ENCODE measurements around the gene HMG20A. TPM values are rescaled to one million over a fixed set of nuclear protein-coding genes. Genes with fewer than 3 reads are reported as not detected.

Gene HMG20A
- total and polyA plus RNA-seq, 2 experiments from 2014 or later: 17.8 to 57.8 TPM

- Histone ChIP-seq H3K4me2 (no peak overlapping the region), H3K27me3 (ENCODE audit: insufficient read depth) (no peaks in the 10 kb centered on the region), H3K4me1 (ENCODE audit: insufficient read depth) (peaks cover 6% of the 10 kb centered on the region), H3K79me2 (replicated peaks; ENCODE audit: insufficient read depth) (no peaks in the 10 kb centered on the region), H3K27ac (ENCODE audit: low read depth) (no peak overlapping the region), H3K9me2 (ENCODE audit: insufficient read depth) (peaks cover 8% of the 10 kb centered on the region), H3F3A (replicated peaks; ENCODE audit: low read depth) (no peaks in the 10 kb centered on the region), H2AFZ (no peak overlapping the region), H3K4me3 (no peak overlapping the region), H3K36me3 (ENCODE audit: insufficient read depth) (no peaks in the 10 kb centered on the region), H4K20me1 (replicated peaks; ENCODE audit: insufficient read depth) (no peaks in the 10 kb centered on the region)
- Mint-ChIP-seq H3K4me3 (no peak overlapping the region), H3K4me1 (peaks cover 33% of the 10 kb centered on the region), H3K9me3 (no peaks in the 10 kb centered on the region), H3K27ac (no peak overlapping the region), H3K27me3 (ENCODE audit: insufficient read depth, low read depth, poor library complexity) (peaks cover 10% of the 10 kb centered on the region), H3K36me3 (ENCODE audit: low read depth) (no peaks in the 10 kb centered on the region; the same call in 2 of the 3 replicates)
- no peak for DNase-seq (ENCODE audit: low spot score)
- TF ChIP-seq EZH2 (IDR thresholded peaks at IDR 0.05; ENCODE audit: low read depth, unreplicated experiment) (no peak), JUNB (IDR thresholded peaks at IDR 0.05; ENCODE audit: unreplicated experiment) (no peak), CREB1 (CRISPR knock-in tag; IDR thresholded peaks at IDR 0.05; ENCODE audit: low read depth) (no peak), ETS1 (IDR thresholded peaks at IDR 0.05) (no peak), STAT1 (IDR thresholded peaks at IDR 0.05; ENCODE audit: unreplicated experiment) (no peak), EZH2phosphoT487 (IDR thresholded peaks at IDR 0.05; ENCODE audit: unreplicated experiment) (no peak), REST (IDR thresholded peaks at IDR 0.05; ENCODE audit: unreplicated experiment) (no peak), NANOG (IDR thresholded peaks at IDR 0.05; ENCODE audit: borderline replicate concordance) (no peak)
- TF ChIP-seq, protein P1, sequence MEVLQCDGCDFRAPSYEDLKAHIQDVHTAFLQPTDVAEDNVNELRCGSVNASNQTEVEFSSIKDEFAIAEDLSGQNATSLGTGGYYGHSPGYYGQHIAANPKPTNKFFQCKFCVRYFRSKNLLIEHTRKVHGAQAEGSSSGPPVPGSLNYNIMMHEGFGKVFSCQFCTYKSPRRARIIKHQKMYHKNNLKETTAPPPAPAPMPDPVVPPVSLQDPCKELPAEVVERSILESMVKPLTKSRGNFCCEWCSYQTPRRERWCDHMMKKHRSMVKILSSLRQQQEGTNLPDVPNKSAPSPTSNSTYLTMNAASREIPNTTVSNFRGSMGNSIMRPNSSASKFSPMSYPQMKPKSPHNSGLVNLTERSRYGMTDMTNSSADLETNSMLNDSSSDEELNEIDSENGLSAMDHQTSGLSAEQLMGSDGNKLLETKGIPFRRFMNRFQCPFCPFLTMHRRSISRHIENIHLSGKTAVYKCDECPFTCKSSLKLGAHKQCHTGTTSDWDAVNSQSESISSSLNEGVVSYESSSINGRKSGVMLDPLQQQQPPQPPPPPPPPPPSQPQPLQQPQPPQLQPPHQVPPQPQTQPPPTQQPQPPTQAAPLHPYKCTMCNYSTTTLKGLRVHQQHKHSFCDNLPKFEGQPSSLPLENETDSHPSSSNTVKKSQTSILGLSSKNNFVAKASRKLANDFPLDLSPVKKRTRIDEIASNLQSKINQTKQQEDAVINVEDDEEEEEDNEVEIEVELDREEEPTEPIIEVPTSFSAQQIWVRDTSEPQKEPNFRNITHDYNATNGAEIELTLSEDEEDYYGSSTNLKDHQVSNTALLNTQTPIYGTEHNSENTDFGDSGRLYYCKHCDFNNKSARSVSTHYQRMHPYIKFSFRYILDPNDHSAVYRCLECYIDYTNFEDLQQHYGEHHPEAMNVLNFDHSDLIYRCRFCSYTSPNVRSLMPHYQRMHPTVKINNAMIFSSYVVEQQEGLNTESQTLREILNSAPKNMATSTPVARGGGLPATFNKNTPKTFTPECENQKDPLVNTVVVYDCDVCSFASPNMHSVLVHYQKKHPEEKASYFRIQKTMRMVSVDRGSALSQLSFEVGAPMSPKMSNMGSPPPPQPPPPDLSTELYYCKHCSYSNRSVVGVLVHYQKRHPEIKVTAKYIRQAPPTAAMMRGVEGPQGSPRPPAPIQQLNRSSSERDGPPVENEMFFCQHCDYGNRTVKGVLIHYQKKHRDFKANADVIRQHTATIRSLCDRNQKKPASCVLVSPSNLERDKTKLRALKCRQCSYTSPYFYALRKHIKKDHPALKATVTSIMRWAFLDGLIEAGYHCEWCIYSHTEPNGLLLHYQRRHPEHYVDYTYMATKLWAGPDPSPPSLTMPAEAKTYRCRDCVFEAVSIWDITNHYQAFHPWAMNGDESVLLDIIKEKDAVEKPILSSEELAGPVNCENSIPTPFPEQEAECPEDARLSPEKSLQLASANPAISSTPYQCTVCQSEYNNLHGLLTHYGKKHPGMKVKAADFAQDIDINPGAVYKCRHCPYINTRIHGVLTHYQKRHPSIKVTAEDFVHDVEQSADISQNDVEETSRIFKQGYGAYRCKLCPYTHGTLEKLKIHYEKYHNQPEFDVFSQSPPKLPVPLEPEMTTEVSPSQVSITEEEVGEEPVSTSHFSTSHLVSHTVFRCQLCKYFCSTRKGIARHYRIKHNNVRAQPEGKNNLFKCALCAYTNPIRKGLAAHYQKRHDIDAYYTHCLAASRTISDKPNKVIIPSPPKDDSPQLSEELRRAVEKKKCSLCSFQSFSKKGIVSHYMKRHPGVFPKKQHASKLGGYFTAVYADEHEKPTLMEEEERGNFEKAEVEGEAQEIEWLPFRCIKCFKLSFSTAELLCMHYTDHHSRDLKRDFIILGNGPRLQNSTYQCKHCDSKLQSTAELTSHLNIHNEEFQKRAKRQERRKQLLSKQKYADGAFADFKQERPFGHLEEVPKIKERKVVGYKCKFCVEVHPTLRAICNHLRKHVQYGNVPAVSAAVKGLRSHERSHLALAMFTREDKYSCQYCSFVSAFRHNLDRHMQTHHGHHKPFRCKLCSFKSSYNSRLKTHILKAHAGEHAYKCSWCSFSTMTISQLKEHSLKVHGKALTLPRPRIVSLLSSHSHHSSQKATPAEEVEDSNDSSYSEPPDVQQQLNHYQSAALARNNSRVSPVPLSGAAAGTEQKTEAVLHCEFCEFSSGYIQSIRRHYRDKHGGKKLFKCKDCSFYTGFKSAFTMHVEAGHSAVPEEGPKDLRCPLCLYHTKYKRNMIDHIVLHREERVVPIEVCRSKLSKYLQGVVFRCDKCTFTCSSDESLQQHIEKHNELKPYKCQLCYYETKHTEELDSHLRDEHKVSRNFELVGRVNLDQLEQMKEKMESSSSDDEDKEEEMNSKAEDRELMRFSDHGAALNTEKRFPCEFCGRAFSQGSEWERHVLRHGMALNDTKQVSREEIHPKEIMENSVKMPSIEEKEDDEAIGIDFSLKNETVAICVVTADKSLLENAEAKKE (CRISPR knock-in tag; IDR thresholded peaks at IDR 0.05): no peak
- no peak for ATAC-seq
Observed at GRCh38 chr15:77517579-77517978, 96.9 kb downstream of the HMG20A start.

Data from GM23338 (cell line).